Measurements from ENCODE around the gene CYP4F2. TPM values are rescaled to one million over a fixed set of nuclear protein-coding genes. Genes with fewer than 3 reads are reported as not detected.

CYP4F2 gene
- total RNA-seq, 2 donors from 2014 or later: not detected

GRCh38 chr19:15897026-15897737, 692 bp downstream of the CYP4F2 start:
- no peak for DNase-seq (ENCODE audit: low spot score)
- no peaks in the 10 kb centered on the region for H3K27me3 ChIP-seq

GRCh38 chr19:15895876-15896430, 1.9 kb downstream of the CYP4F2 start:
- DNase-seq (ENCODE audit: low spot score): no peak

More at GRCh38 chr19:15897026-15897737, 692 bp downstream of the CYP4F2 start:
- Histone ChIP-seq H3K4me3 (no peak overlapping the region), H3K27ac (no peak overlapping the region), H3K36me3 (no peaks in the 10 kb centered on the region), H3K4me1 (no peaks in the 10 kb centered on the region), H3K9me3 (no peaks in the 10 kb centered on the region)
- no peak for TF ChIP-seq CTCF (IDR thresholded peaks at IDR 0.05)

GRCh38 chr19:15894359-15894758, 3.5 kb downstream of the CYP4F2 start:
- no peak for TF ChIP-seq CTCF (IDR thresholded peaks at IDR 0.05)
- Histone ChIP-seq H3K9me3 (no peaks in the 10 kb centered on the region), H3K27ac (no peak overlapping the region), H3K27me3 (no peaks in the 10 kb centered on the region), H3K36me3 (no peaks in the 10 kb centered on the region), H3K4me3 (no peak overlapping the region), H3K4me1 (no peaks in the 10 kb centered on the region)
- DNase-seq (ENCODE audit: low spot score): no peak

More at GRCh38 chr19:15895876-15896430, 1.9 kb downstream of the CYP4F2 start:
- no peaks in the 10 kb centered on the region for H3K9me3 ChIP-seq
- no peak overlapping the region for H3K27ac ChIP-seq
- no peaks in the 10 kb centered on the region for H3K36me3 ChIP-seq
- no peak overlapping the region for H3K4me3 ChIP-seq
- H3K27me3 ChIP-seq: no peaks in the 10 kb centered on the region
- no peaks in the 10 kb centered on the region for H3K4me1 ChIP-seq
- no peak for TF ChIP-seq CTCF (IDR thresholded peaks at IDR 0.05)

GRCh38 chr19:15893477-15893876, 4.4 kb downstream of the CYP4F2 start:
- H3K36me3 ChIP-seq: no peaks in the 10 kb centered on the region
- no peak for TF ChIP-seq CTCF (IDR thresholded peaks at IDR 0.05)
- no peaks in the 10 kb centered on the region for H3K9me3 ChIP-seq
- no peaks in the 10 kb centered on the region for H3K4me1 ChIP-seq
- no peak overlapping the region for H3K27ac ChIP-seq
- no peaks in the 10 kb centered on the region for H3K27me3 ChIP-seq
- no peak for DNase-seq (ENCODE audit: low spot score)
- H3K4me3 ChIP-seq: no peak overlapping the region

- Histone ChIP-seq H3K36me3 (no peaks in the 10 kb centered on the region), H3K27ac (no peak overlapping the region), H3K4me3 (no peak overlapping the region), H3K9me3 (no peaks in the 10 kb centered on the region), H3K4me1 (no peaks in the 10 kb centered on the region), H3K27me3 (no peaks in the 10 kb centered on the region)
- DNase-seq (ENCODE audit: low spot score): no peak
- TF ChIP-seq CTCF (IDR thresholded peaks at IDR 0.05): no peak
Measured at GRCh38 chr19:15892012-15892411, 5.9 kb downstream of the CYP4F2 start.
